Measurements from ENCODE around the gene ADGRV1.

DNA sequence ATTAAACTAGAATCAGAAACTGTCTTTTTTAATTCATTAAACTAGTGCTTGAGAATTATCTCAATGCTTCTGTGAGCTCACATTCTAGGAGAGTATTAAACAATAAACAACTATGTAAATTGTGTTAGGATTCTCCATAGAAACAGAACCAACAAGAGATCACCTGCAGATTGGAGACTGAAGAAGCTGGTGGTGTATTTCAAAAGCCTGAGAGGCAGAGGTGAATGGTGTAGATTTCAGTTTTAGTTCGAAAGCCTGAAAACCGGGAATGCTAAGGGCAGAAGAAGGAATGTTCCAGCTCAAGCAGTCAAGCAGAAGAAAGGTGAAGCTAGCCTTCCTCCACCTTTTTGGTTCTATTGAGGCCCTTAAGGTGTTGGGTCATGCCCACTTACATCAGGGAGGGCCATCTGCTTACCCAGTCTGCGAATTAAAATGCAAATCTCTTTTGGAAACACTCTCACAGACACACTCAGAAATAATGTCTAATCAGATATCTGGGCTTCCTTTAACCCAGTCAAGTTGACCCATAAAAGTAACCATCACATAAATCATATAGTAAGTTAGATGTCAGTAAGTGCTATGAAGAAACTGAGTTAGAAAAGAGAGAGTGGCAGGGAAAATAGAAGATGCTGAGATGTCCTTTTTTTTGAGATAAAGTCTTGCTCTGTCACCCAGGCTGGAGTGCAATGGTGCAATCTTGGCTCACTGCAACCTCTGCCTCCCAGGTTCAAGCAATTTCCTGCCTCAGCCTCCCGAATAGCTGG lies 533.1 kb downstream of the ADGRV1 start:
- TF ChIP-seq, protein P1, sequence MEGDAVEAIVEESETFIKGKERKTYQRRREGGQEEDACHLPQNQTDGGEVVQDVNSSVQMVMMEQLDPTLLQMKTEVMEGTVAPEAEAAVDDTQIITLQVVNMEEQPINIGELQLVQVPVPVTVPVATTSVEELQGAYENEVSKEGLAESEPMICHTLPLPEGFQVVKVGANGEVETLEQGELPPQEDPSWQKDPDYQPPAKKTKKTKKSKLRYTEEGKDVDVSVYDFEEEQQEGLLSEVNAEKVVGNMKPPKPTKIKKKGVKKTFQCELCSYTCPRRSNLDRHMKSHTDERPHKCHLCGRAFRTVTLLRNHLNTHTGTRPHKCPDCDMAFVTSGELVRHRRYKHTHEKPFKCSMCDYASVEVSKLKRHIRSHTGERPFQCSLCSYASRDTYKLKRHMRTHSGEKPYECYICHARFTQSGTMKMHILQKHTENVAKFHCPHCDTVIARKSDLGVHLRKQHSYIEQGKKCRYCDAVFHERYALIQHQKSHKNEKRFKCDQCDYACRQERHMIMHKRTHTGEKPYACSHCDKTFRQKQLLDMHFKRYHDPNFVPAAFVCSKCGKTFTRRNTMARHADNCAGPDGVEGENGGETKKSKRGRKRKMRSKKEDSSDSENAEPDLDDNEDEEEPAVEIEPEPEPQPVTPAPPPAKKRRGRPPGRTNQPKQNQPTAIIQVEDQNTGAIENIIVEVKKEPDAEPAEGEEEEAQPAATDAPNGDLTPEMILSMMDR (IDR thresholded peaks at IDR 0.05): no peak
- no peak for TF ChIP-seq POLR2A (IDR thresholded peaks at IDR 0.05)
